Stimulated activated naive CD8-positive, alpha-beta T cell treated with anti-CD3 and anti-CD28 coated beads, Interleukin-15, Interleukin-2, amounts not matched to agents 100 ng/mL and 50 ng/mL, for 24 hours (primary cell): ENCODE measurements around the gene MUC22.
"Not testable (repeated sequence)": the region's sequence is repeated elsewhere in the genome, so short reads cannot be mapped to it uniquely, and the experiment has no call there.

ENCODE experiments used
- H3K27ac Mint-ChIP-seq: one replicate; pipeline ENCODE4 v1.8.0; 2021; ENCODE audit warnings: mild to moderate bottlenecking, mixed read lengths
- H3K27me3 Mint-ChIP-seq: one replicate; pipeline ENCODE4 v1.8.0; 2021; ENCODE audit warnings: mixed read lengths
- H3K36me3 Mint-ChIP-seq: one replicate; pipeline ENCODE4 v1.8.0; 2021; ENCODE audit warnings: low read depth, mixed read lengths
- H3K4me1 Mint-ChIP-seq: one replicate; pipeline ENCODE4 v1.8.0; 2021; ENCODE audit warnings: low read depth, mixed read lengths
- H3K4me3 Mint-ChIP-seq: one replicate; pipeline ENCODE4 v1.8.0; 2021; ENCODE audit warnings: mild to moderate bottlenecking, mixed read lengths
- H3K9me3 Mint-ChIP-seq: one replicate; pipeline ENCODE4 v1.8.0; 2021; ENCODE audit warnings: mixed read lengths

MUC22 gene

GRCh38 chr6:30983439-30983838 is 26.8 kb upstream of the MUC22 start, which contains the start of gene MUC21:
Gene MUC21, plus strand, starts transcription at chr6:30983718. Its CDS starts 241 bp downstream, at chr6:30983959.
- Mint-ChIP-seq H3K9me3 (no peaks in the 10 kb centered on the region), H3K4me3 (no peak within 1 kb of the TSS), H3K27me3 (peaks cover 44% of the 10 kb centered on the region), H3K4me1 (peaks cover 8% of the 10 kb centered on the region), H3K36me3 (no peaks in the 10 kb centered on the region), H3K27ac (no peak within 1 kb of the TSS)

DNA sequence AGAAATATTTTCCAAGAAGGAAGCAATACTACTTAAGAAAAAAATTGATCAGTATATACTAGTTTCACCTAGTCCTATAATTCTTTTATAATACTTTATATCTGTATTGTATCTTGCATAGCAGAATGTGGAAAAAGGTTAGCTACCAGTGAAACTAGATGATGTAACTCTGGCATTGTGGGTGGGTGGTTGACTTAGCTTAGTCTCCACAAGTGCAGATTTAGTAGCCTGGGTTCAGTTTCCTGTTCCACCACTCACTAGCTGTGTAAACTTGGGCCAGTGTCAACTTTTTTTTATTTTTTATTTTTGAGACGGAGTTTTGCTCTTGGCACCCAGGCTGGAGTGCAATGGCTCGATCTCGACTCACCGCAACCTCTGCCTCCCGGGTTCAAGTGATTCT is 24.8 kb upstream of the MUC22 start:
- H3K36me3 Mint-ChIP-seq: no peaks in the 10 kb centered on the region
- H3K4me3 Mint-ChIP-seq: no peak overlapping the region
- H3K27me3 Mint-ChIP-seq: peaks cover 33% of the 10 kb centered on the region
- H3K4me1 Mint-ChIP-seq: peaks cover 15% of the 10 kb centered on the region
- no peak overlapping the region for H3K27ac Mint-ChIP-seq
- H3K9me3 Mint-ChIP-seq: no peaks in the 10 kb centered on the region

DNA sequence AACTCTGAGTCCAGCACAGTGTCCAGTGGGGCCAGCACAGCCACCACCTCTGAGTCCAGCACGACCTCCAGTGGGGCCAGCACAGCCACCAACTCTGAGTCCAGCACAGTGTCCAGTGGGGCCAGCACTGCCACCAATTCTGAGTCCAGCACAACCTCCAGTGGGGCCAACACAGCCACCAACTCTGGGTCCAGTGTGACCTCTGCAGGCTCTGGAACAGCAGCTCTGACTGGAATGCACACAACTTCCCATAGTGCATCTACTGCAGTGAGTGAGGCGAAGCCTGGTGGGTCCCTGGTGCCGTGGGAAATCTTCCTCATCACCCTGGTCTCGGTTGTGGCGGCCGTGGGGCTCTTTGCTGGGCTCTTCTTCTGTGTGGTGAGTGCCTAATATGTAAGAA is 23.0 kb upstream of the MUC22 start:
- Mint-ChIP-seq H3K27me3 (peaks cover 22% of the 10 kb centered on the region), H3K4me3 (no peak overlapping the region), H3K27ac (no peak overlapping the region), H3K4me1 (peaks cover 20% of the 10 kb centered on the region), H3K9me3 (no peaks in the 10 kb centered on the region), H3K36me3 (no peaks in the 10 kb centered on the region)

- H3K4me3 Mint-ChIP-seq: no peak overlapping the region
- H3K36me3 Mint-ChIP-seq: no peaks in the 10 kb centered on the region
- H3K9me3 Mint-ChIP-seq: no peaks in the 10 kb centered on the region
- peaks cover 13% of the 10 kb centered on the region for H3K27me3 Mint-ChIP-seq
- H3K4me1 Mint-ChIP-seq: peaks cover 20% of the 10 kb centered on the region
- H3K27ac Mint-ChIP-seq: no peak overlapping the region
These were observed 22.0 kb upstream of the MUC22 start for GRCh38 chr6:30988209-30988825.

DNA sequence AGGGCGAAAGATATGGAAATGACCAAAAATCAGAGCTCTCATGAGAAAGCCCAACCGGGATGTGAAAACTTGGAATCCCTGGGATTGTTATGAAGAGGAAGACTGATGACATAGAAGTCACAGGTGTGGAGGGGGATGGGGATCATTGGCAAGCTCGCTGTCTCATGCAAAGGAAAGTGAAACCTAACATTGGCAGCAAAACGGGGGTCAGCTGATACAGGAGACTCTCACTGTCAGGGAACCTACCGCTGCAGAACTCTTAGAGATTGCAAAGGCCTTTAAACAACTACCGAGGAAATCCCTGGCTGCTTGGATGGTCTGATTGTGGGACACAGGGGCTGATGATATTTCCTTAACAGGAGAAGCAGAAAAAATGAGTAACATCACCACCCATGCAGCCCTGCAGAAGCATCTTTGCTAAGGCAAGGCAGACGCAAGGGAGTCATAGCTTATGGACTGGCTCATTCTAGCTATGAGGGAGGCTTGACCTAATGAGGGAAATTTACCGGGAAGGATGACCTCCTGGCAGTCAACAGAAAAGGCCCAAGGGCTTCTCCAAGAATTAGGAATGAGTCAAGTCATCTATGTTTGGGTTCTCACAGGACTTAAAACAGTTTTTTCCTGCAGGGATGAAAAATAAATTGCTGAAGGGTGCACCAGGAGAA is 19.7 kb upstream of the MUC22 start:
- peaks cover 13% of the 10 kb centered on the region for H3K4me1 Mint-ChIP-seq
- no peak overlapping the region for H3K4me3 Mint-ChIP-seq
- H3K9me3 Mint-ChIP-seq: no peaks in the 10 kb centered on the region
- no peaks in the 10 kb centered on the region for H3K27me3 Mint-ChIP-seq
- no peaks in the 10 kb centered on the region for H3K36me3 Mint-ChIP-seq
- H3K27ac Mint-ChIP-seq: peak overlapping the region; percentile 31

- H3K9me3 Mint-ChIP-seq: no peaks in the 10 kb centered on the region
- no peaks in the 10 kb centered on the region for H3K27me3 Mint-ChIP-seq
- H3K4me1 Mint-ChIP-seq: peaks cover 12% of the 10 kb centered on the region
- no peak overlapping the region for H3K27ac Mint-ChIP-seq
- no peaks in the 10 kb centered on the region for H3K36me3 Mint-ChIP-seq
- no peak overlapping the region for H3K4me3 Mint-ChIP-seq
These were observed 18.4 kb upstream of the MUC22 start for GRCh38 chr6:30991891-30992290.

DNA sequence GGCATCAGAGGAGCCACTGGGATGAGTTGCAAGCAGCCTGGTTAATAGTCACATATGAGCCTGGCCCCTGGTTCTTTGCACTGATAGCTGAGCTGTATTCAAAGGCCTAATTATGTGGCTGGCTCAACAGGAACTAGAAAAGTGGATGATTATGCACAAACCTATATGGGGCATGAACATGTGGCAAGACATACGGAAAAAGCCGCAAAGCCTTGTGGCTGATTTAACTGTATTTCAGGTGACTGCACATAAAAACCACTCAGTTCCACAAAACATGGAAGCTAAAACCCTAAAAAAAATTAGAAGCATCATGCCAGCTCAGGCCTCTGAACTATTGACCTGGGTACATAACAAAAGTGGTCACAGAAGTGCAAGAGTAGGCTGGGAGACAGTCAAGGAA is 13.0 kb upstream of the MUC22 start:
- H3K27ac Mint-ChIP-seq: no peak overlapping the region
- no peak overlapping the region for H3K4me3 Mint-ChIP-seq
- peaks cover 9% of the 10 kb centered on the region for H3K4me1 Mint-ChIP-seq
- H3K27me3 Mint-ChIP-seq: peaks cover 8% of the 10 kb centered on the region
- H3K36me3 Mint-ChIP-seq: no peaks in the 10 kb centered on the region
- no peaks in the 10 kb centered on the region for H3K9me3 Mint-ChIP-seq

GRCh38 chr6:30998785-30999184 is 11.5 kb upstream of the MUC22 start:
- Mint-ChIP-seq H3K27ac (no peak overlapping the region), H3K27me3 (peaks cover 8% of the 10 kb centered on the region), H3K4me3 (no peak overlapping the region), H3K4me1 (peaks cover 9% of the 10 kb centered on the region), H3K9me3 (no peaks in the 10 kb centered on the region), H3K36me3 (no peaks in the 10 kb centered on the region)

DNA sequence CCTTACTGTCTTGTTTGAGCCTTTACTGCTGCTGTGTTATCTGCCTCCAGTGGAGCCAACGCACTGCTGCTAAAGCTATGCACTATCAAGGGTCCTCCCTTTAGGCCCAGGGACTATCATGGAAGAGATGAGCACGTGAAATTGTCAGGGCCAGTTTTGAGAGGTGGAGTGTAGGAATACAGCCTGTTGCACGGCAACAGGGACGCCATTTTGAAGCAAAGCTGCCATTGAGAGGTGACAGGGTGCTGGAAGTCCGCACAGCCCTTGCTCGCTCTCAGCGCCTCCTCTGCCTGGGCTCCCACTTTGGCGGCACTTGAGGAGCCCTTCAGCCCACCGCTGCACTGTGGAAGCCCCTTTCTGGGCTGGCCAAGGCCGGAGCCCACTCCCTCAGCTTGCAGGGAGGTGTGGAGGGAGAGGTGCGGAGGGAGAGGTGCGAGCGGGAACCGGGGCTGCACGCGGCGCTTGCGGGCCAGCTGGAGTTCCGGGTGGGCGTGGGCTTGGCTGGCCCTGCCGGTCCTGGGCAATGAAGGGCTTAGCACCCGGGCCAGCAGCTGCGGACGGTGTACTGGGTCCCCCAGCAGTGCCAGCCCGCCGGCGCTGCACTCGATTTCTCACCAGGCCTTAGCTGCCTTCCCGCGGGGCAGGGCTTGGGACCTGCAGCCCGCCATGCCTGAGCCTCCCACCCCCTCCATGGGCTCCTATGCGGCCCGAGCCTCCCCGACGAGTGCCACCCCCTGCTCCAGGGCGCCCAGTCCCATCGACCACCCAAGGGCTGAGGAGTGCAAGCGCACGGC is 10.0 kb upstream of the MUC22 start:
- H3K27ac Mint-ChIP-seq, H3K9me3 Mint-ChIP-seq, H3K36me3 Mint-ChIP-seq, H3K4me3 Mint-ChIP-seq: not testable (repeated sequence)
- peaks cover 18% of the 10 kb centered on the region for H3K4me1 Mint-ChIP-seq
- H3K27me3 Mint-ChIP-seq: peaks cover 15% of the 10 kb centered on the region

DNA sequence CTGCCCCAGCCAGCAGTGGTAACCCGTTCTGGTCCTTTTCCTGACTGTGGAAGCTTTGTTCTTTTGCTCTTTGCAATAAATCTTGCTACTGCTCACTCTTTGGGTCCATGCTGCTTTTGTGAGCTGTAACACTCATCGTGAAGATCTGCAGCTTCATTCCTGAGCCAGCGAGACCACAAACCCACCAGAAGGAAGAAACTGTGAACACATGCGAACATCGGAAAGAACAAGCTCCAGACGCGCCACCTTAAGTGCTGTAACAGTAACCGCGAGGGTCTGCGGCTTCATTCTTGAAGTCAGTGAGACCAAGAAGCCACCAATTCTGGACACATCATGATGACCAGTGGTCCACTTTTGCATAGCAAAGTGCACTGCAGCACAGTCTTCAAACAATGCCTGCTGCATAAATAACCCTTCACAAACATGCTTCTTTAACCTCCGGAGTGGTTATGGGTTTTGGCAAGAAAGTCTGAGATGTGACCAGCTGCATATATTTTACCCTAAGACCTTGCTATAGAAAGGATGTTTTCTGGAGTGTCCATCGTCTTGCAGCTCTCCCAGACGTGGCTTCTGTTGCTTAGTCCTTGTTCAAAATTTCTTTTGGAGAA is 8.9 kb upstream of the MUC22 start:
- Mint-ChIP-seq H3K4me1 (peaks cover 18% of the 10 kb centered on the region), H3K36me3 (no peaks in the 10 kb centered on the region), H3K27me3 (peaks cover 15% of the 10 kb centered on the region), H3K9me3 (no peaks in the 10 kb centered on the region), H3K4me3 (no peak overlapping the region), H3K27ac (no peak overlapping the region)

DNA sequence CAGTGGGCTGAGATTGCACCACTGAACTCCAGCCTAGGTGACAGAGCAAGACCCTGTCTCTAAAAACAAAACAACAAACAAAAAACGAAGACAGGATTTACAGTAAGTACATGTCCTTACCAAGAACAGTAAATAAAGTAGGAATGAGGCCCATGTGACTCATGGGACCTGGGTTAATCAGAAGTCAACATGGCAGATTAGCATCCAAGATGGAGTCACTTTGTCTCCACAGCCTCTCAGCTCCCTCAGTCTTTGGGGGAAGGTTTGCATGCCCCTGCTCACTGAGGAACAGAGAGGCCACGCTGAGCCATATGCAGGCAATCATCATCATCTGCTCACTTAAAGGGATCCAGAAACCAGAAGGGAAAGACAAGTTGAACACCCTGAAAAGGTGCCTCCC is 7.8 kb upstream of the MUC22 start:
- Mint-ChIP-seq H3K27ac (no peak overlapping the region), H3K4me3 (no peak overlapping the region), H3K4me1 (peaks cover 21% of the 10 kb centered on the region), H3K27me3 (peaks cover 15% of the 10 kb centered on the region), H3K9me3 (no peaks in the 10 kb centered on the region), H3K36me3 (no peaks in the 10 kb centered on the region)

- Mint-ChIP-seq H3K4me3 (no peak overlapping the region), H3K27ac (peak overlapping the region; percentile 46), H3K4me1 (peaks cover 25% of the 10 kb centered on the region), H3K36me3 (no peaks in the 10 kb centered on the region), H3K27me3 (peaks cover 25% of the 10 kb centered on the region), H3K9me3 (no peaks in the 10 kb centered on the region)
These were observed 5.5 kb upstream of the MUC22 start for GRCh38 chr6:31004794-31005193.

DNA sequence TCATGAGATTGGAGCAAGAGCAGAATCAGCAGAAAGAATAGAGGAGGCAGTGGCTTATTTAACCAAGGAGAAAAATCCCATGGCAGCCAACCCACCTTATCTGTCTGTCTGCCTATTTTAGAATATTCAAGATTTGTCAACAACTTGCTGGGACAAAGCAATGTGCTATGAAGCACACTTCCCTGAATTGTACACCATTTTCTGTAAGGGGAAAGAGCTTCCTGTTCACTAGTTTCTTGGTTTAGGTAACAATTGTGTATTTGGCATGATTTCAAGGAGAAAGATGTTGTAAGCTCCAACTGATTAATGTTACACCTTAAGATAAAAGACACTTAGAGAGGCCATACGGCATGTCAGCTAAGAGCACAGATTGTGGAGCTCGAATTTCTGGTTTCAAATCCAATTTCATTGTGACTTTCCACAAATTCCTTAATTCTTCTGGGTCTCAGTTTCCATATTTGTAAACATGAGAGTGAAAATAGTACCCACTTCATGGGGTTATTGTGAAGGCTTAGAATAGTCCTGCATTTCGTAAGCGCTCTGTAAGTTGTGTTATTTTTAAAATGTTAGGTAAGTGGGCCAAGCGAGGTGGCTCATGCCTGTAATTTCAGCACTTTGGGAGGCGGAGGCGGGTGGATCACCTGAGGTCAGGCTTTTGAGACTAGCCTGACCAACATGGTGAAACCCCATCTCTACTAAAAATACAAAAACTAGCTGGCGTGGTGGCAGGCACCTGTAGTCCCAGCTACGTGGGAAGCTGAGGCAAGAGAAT is 4.8 kb upstream of the MUC22 start:
- no peak overlapping the region for H3K27ac Mint-ChIP-seq
- H3K4me3 Mint-ChIP-seq: no peak overlapping the region
- no peaks in the 10 kb centered on the region for H3K36me3 Mint-ChIP-seq
- peaks cover 28% of the 10 kb centered on the region for H3K27me3 Mint-ChIP-seq
- no peaks in the 10 kb centered on the region for H3K9me3 Mint-ChIP-seq
- H3K4me1 Mint-ChIP-seq: peaks cover 29% of the 10 kb centered on the region

- H3K36me3 Mint-ChIP-seq: no peaks in the 10 kb centered on the region
- H3K4me3 Mint-ChIP-seq: no peak overlapping the region
- H3K4me1 Mint-ChIP-seq: peaks cover 30% of the 10 kb centered on the region
- H3K27me3 Mint-ChIP-seq: peaks cover 27% of the 10 kb centered on the region
- no peak overlapping the region for H3K27ac Mint-ChIP-seq
- no peaks in the 10 kb centered on the region for H3K9me3 Mint-ChIP-seq
These were observed 2.6 kb upstream of the MUC22 start for GRCh38 chr6:31007694-31008093.
